ENCODE data around the gene FYN. TPM values are rescaled to one million over a fixed set of nuclear protein-coding genes. Genes with fewer than 3 reads are reported as not detected.

The FYN gene
- total and polyA plus RNA-seq, 10 of the 15 experiments (the other 5 are each of a cell fraction or from before 2014, with no cell fraction given), result 51.4 to 247 (median 138) TPM

DNA sequence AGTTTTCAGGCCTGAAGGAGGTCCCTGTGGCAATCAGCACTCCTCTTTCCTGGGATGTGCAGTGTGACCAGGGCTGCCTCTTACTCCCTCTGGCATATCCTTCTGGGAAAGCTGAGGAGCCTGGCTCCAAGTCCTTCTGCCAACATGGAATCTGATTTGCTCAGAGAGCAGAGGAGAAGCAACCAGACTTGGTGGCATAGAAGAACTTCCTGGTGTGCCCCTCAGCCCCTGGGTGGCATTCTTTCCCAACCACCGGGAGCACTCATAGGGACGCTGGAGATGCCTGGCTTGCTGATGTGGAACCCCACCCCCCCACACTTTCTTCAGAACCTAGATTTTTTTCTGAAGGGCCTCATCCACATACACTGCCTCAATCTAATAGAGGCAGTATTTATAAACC, 160.0 kb downstream of the FYN start:
- Histone ChIP-seq H3K4me3 (no peak overlapping the region), H3K27me3 (replicated peaks in 1 of 2; ENCODE audit: control insufficient read depth in 2 of 2, insufficient read depth in 2 of 2, low read length in 1 of 2) (no peaks in the 10 kb centered on the region), H3K36me3 (ENCODE audit: control insufficient read depth in 2 of 2, insufficient read depth in 2 of 2, low read length in 1 of 2) (peaks cover 10 to 23% of the 10 kb centered on the region in 2 experiments), H2AFZ (ENCODE audit: control insufficient read depth, low read depth, low read length) (no peak overlapping the region), H3K9ac (ENCODE audit: control insufficient read depth, insufficient read depth, low read length) (no peak overlapping the region), H3K79me2 (ENCODE audit: control insufficient read depth, insufficient read depth, low read length) (no peaks in the 10 kb centered on the region), H4K20me1 (ENCODE audit: control insufficient read depth, insufficient read depth) (no peaks in the 10 kb centered on the region), H3K4me2 (ENCODE audit: control insufficient read depth, insufficient read depth) (no peak overlapping the region), H3K27ac (ENCODE audit: control insufficient read depth, insufficient read depth) (no peak overlapping the region), H3K9me3 (replicated peaks; ENCODE audit: control insufficient read depth, insufficient read depth, low read length) (no peaks in the 10 kb centered on the region), H3K4me1 (ENCODE audit: control insufficient read depth, insufficient read depth, low read length) (peaks cover 5% of the 10 kb centered on the region; the same call in 1 of the 2 replicates)
- 91% methylated on average over 2 of the region's 2 CpGs for WGBS (ENCODE audit: insufficient coverage, insufficient replicate concordance, low lambda C conversion rate, missing lambda C conversion rate)
- no TSS peak for BruUV-seq (replicated peaks)
- in situ Hi-C loops (cut with MboI), result loop anchor here (25.0 kb wide), 1 partner anchor 599 kb away; no protein-coding TSS in a partner anchor
- intact Hi-C loops (cut with micrococcal nuclease; ENCODE audit: unreplicated experiment), result no loop called here
- POLR2A ChIA-PET, result no interaction called here
- DNase-seq (ENCODE audit: low read depth, low spot score) (no peak), ATAC-seq (no peak), FAIRE-seq (no peak)
- SMC1A ChIA-PET (ENCODE audit: uncharacterized antibody, unreplicated experiment), result interaction anchor here (1.4 to 5.0 kb wide), 2 partner anchors 11 to 283 kb away, joined by 4 to 49 read pairs; no protein-coding TSS in a partner anchor
- CTCF ChIA-PET, result interaction anchor here (6.2 to 7.7 kb wide), 2 partner anchors 285 to 329 kb away, joined by 88 to 96 read pairs; no protein-coding TSS in a partner anchor
- RAD21 ChIA-PET (ENCODE audit: unreplicated experiment), result interaction anchor here (1.3 to 5.4 kb wide), 4 partner anchors 9 to 287 kb away, joined by 3 to 46 read pairs (median 4); no protein-coding TSS in a partner anchor
- TF ChIP-seq MYB (IDR thresholded peaks at IDR 0.05; ENCODE audit: borderline replicate concordance, low read depth, low read length) (no peak), ZNF217 (IDR thresholded peaks at IDR 0.05) (no peak), POLR2AphosphoS5 (IDR thresholded peaks at IDR 0.05; ENCODE audit: low read length) (no peak), STAT3 (IDR thresholded peaks at IDR 0.05; ENCODE audit: low read depth, low read length) (no peak), NR2C1 (IDR thresholded peaks at IDR 0.05) (no peak), CEBPB (IDR thresholded peaks at IDR 0.05; ENCODE audit: borderline replicate concordance in 1 of 2, low read depth in 2 of 2, low read length in 2 of 2) (no peak), POLR2A (IDR thresholded peaks at IDR 0.05; ENCODE audit: low read depth, low read length) (no peak)
- TF ChIP-seq, protein P1, sequence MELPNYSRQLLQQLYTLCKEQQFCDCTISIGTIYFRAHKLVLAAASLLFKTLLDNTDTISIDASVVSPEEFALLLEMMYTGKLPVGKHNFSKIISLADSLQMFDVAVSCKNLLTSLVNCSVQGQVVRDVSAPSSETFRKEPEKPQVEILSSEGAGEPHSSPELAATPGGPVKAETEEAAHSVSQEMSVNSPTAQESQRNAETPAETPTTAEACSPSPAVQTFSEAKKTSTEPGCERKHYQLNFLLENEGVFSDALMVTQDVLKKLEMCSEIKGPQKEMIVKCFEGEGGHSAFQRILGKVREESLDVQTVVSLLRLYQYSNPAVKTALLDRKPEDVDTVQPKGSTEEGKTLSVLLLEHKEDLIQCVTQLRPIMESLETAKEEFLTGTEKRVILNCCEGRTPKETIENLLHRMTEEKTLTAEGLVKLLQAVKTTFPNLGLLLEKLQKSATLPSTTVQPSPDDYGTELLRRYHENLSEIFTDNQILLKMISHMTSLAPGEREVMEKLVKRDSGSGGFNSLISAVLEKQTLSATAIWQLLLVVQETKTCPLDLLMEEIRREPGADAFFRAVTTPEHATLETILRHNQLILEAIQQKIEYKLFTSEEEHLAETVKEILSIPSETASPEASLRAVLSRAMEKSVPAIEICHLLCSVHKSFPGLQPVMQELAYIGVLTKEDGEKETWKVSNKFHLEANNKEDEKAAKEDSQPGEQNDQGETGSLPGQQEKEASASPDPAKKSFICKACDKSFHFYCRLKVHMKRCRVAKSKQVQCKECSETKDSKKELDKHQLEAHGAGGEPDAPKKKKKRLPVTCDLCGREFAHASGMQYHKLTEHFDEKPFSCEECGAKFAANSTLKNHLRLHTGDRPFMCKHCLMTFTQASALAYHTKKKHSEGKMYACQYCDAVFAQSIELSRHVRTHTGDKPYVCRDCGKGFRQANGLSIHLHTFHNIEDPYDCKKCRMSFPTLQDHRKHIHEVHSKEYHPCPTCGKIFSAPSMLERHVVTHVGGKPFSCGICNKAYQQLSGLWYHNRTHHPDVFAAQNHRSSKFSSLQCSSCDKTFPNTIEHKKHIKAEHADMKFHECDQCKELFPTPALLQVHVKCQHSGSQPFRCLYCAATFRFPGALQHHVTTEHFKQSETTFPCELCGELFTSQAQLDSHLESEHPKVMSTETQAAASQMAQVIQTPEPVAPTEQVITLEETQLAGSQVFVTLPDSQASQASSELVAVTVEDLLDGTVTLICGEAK (IDR thresholded peaks at IDR 0.05; ENCODE audit: borderline replicate concordance), result no peak
- TF ChIP-seq, protein P2, sequence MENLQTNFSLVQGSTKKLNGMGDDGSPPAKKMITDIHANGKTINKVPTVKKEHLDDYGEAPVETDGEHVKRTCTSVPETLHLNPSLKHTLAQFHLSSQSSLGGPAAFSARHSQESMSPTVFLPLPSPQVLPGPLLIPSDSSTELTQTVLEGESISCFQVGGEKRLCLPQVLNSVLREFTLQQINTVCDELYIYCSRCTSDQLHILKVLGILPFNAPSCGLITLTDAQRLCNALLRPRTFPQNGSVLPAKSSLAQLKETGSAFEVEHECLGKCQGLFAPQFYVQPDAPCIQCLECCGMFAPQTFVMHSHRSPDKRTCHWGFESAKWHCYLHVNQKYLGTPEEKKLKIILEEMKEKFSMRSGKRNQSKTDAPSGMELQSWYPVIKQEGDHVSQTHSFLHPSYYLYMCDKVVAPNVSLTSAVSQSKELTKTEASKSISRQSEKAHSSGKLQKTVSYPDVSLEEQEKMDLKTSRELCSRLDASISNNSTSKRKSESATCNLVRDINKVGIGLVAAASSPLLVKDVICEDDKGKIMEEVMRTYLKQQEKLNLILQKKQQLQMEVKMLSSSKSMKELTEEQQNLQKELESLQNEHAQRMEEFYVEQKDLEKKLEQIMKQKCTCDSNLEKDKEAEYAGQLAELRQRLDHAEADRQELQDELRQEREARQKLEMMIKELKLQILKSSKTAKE (IDR thresholded peaks at IDR 0.05; ENCODE audit: low read depth, poor library complexity, severe bottlenecking), result no peak
- TF ChIP-seq, protein P3, sequence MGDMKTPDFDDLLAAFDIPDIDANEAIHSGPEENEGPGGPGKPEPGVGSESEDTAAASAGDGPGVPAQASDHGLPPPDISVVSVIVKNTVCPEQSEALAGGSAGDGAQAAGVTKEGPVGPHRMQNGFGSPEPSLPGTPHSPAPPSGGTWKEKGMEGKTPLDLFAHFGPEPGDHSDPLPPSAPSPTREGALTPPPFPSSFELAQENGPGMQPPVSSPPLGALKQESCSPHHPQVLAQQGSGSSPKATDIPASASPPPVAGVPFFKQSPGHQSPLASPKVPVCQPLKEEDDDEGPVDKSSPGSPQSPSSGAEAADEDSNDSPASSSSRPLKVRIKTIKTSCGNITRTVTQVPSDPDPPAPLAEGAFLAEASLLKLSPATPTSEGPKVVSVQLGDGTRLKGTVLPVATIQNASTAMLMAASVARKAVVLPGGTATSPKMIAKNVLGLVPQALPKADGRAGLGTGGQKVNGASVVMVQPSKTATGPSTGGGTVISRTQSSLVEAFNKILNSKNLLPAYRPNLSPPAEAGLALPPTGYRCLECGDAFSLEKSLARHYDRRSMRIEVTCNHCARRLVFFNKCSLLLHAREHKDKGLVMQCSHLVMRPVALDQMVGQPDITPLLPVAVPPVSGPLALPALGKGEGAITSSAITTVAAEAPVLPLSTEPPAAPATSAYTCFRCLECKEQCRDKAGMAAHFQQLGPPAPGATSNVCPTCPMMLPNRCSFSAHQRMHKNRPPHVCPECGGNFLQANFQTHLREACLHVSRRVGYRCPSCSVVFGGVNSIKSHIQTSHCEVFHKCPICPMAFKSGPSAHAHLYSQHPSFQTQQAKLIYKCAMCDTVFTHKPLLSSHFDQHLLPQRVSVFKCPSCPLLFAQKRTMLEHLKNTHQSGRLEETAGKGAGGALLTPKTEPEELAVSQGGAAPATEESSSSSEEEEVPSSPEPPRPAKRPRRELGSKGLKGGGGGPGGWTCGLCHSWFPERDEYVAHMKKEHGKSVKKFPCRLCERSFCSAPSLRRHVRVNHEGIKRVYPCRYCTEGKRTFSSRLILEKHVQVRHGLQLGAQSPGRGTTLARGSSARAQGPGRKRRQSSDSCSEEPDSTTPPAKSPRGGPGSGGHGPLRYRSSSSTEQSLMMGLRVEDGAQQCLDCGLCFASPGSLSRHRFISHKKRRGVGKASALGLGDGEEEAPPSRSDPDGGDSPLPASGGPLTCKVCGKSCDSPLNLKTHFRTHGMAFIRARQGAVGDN (IDR thresholded peaks at IDR 0.05), result no peak
